Mesenchymal stem cell (in vitro differentiated cells and primary cell): ENCODE measurements around the gene SLC12A6.
"Not testable (repeated sequence)": the region's sequence is repeated elsewhere in the genome, so short reads cannot be mapped to it uniquely, and the experiment has no call there.

Experiments used
- DNase-seq: peaks from one replicate; pipeline ENCODE4 v3.0.0-alpha.2; 2013
- H2AFZ ChIP-seq: one replicate; pipeline ENCODE4 v1.6.1; 2013; ENCODE audit warnings: low read depth, mild to moderate bottlenecking, control low read depth, inconsistent platforms, low read length, moderate library complexity
- H2AK5ac ChIP-seq: 2 replicates; pipeline ENCODE4 v1.6.1; 2013; ENCODE audit warnings: low read length, moderate library complexity, mild to moderate bottlenecking, inconsistent platforms; ENCODE audit not compliant: severe bottlenecking
- H2BK120ac ChIP-seq: one replicate; pipeline ENCODE4 v1.6.1; 2013; ENCODE audit warnings: low read depth, mild to moderate bottlenecking, inconsistent platforms, low read length, moderate library complexity
- H2BK12ac ChIP-seq, 2 experiments: one replicate each; pipeline ENCODE4 v1.6.1; 2013; ENCODE audit warnings: inconsistent platforms in 2 of 2, low read length in 2 of 2, mild to moderate bottlenecking in 2 of 2, moderate library complexity in 2 of 2, control low read depth in 1 of 2
- H2BK15ac ChIP-seq: one replicate; pipeline ENCODE4 v1.6.1; 2013; ENCODE audit warnings: mild to moderate bottlenecking, low read depth, inconsistent platforms; ENCODE audit not compliant: poor library complexity, severe bottlenecking
- H2BK5ac ChIP-seq: 2 replicates; pipeline ENCODE4 v1.6.1; 2013; ENCODE audit warnings: low read depth, mild to moderate bottlenecking, low read length, control low read depth, inconsistent platforms; ENCODE audit not compliant: poor library complexity, severe bottlenecking
- H3K14ac ChIP-seq, 2 experiments: one replicate each; pipeline ENCODE4 v1.6.1; 2013; ENCODE audit warnings: inconsistent platforms in 2 of 2, low read length in 2 of 2, control low read depth in 1 of 2, mild to moderate bottlenecking in 1 of 2, moderate library complexity in 1 of 2
- H3K18ac ChIP-seq, 2 experiments: one replicate each; pipeline ENCODE4 v1.6.1; 2013; ENCODE audit warnings: inconsistent platforms in 2 of 2, low read length in 2 of 2, control low read depth in 1 of 2, low read depth in 1 of 2, mild to moderate bottlenecking in 1 of 2
- H3K23ac ChIP-seq, 2 experiments: one replicate each; pipeline ENCODE4 v1.6.1; 2013; ENCODE audit warnings: inconsistent platforms in 2 of 2, low read length in 2 of 2, mild to moderate bottlenecking in 2 of 2, moderate library complexity in 2 of 2, control low read depth in 1 of 2
- H3K27ac ChIP-seq: 2 replicates; pipeline ENCODE4 v1.5.1; 2013; ENCODE audit warnings: mild to moderate bottlenecking, moderate library complexity, low read length, control low read depth, inconsistent platforms; ENCODE audit not compliant: poor library complexity, severe bottlenecking
- H3K27me3 ChIP-seq, 2 experiments: 2 replicates each; pipeline versions ENCODE4 v1.6.1 to v1.7.0; 2013; ENCODE audit warnings: low read length in 2 of 2, mild to moderate bottlenecking in 2 of 2, moderate library complexity in 2 of 2, control low read depth in 1 of 2, inconsistent platforms in 1 of 2; ENCODE audit not compliant: control insufficient read depth in 1 of 2, insufficient read depth in 1 of 2
- H3K36me3 ChIP-seq, 2 experiments: 2 replicates each; pipeline versions ENCODE4 v1.6.1 to v1.7.0; 2013; ENCODE audit warnings: low read length in 2 of 2, control low read depth in 1 of 2, inconsistent platforms in 1 of 2, low read depth in 1 of 2, mild to moderate bottlenecking in 1 of 2; ENCODE audit not compliant: insufficient read depth in 2 of 2, control insufficient read depth in 1 of 2
- H3K4ac ChIP-seq, 2 experiments: one replicate each; pipeline ENCODE4 v1.6.1; 2013; ENCODE audit warnings: inconsistent platforms in 2 of 2, low read length in 2 of 2, mild to moderate bottlenecking in 2 of 2, moderate library complexity in 2 of 2, control low read depth in 1 of 2, low read depth in 1 of 2
- H3K4me1 ChIP-seq: 2 replicates; pipeline ENCODE4 v1.6.1; 2013; ENCODE audit warnings: low read depth, low read length, control low read depth; ENCODE audit not compliant: control insufficient read depth, insufficient read depth
- H3K4me2 ChIP-seq: 2 replicates; pipeline ENCODE4 v1.6.1; 2013; ENCODE audit warnings: low read length, mild to moderate bottlenecking, inconsistent platforms; ENCODE audit not compliant: poor library complexity, severe bottlenecking
- H3K4me3 ChIP-seq, 2 experiments: 2 replicates each; pipeline versions ENCODE4 v1.5.1 to v1.7.0; 2013; ENCODE audit warnings: low read length in 2 of 2, mild to moderate bottlenecking in 2 of 2, control low read depth in 1 of 2, low read depth in 1 of 2; ENCODE audit not compliant: insufficient read depth in 1 of 2
- H3K79me1 ChIP-seq: replicated peaks from 2 replicates; pipeline ENCODE4 v1.6.1; 2013; ENCODE audit warnings: mild to moderate bottlenecking, control low read depth, low read length, inconsistent platforms; ENCODE audit not compliant: poor library complexity, severe bottlenecking
- H3K9ac ChIP-seq: 2 replicates; pipeline ENCODE4 v1.7.0; 2013; ENCODE audit warnings: mild to moderate bottlenecking, low read length, moderate library complexity
- H3K9me3 ChIP-seq: 2 replicates; pipeline ENCODE4 v1.7.0; 2013; ENCODE audit warnings: mild to moderate bottlenecking, low read length; ENCODE audit not compliant: control insufficient read depth
- H4K8ac ChIP-seq: one replicate; pipeline ENCODE4 v1.6.1; 2013; ENCODE audit warnings: inconsistent platforms, mild to moderate bottlenecking, low read length, moderate library complexity
- H4K91ac ChIP-seq: one replicate; pipeline ENCODE4 v1.6.1; 2013; ENCODE audit warnings: mild to moderate bottlenecking, low read length, inconsistent platforms
- WGBS: methylation state at CpG from one replicate; pipeline ENCODE4 v1.1.7; 2013; ENCODE audit warnings: mixed read lengths; 5-methylcytosine and 5-hydroxymethylcytosine counted together

Gene SLC12A6

GRCh38 chr15:34375541-34375940, 38.0 kb upstream of the SLC12A6 start:
- H2AFZ ChIP-seq, H3K23ac ChIP-seq, H2AK5ac ChIP-seq, H2BK5ac ChIP-seq, H3K18ac ChIP-seq, H3K79me1 ChIP-seq, H4K8ac ChIP-seq, H4K91ac ChIP-seq, H3K14ac ChIP-seq, H3K36me3 ChIP-seq, H2BK12ac ChIP-seq, H3K4ac ChIP-seq, H3K27ac ChIP-seq, DNase-seq, H3K9me3 ChIP-seq, H3K4me1 ChIP-seq, H3K9ac ChIP-seq, H3K4me3 ChIP-seq, H3K4me2 ChIP-seq, H2BK15ac ChIP-seq, H2BK120ac ChIP-seq, H3K27me3 ChIP-seq: not testable (repeated sequence)
- 100% methylated on average over 1 of the region's 2 CpGs for WGBS

GRCh38 chr15:34374816-34375215, 37.2 kb upstream of the SLC12A6 start:
- peaks cover 0 to 3% of the 10 kb centered on the region in 2 experiments for H3K36me3 ChIP-seq
- H4K8ac ChIP-seq, result no peak overlapping the region
- H2AK5ac ChIP-seq, result no peak overlapping the region
- H3K27ac ChIP-seq, result no peak overlapping the region
- DNase-seq, result no peak
- no peak overlapping the region for H3K23ac ChIP-seq
- H3K27me3 ChIP-seq, result no peaks in the 10 kb centered on the region
- H3K18ac ChIP-seq, result no peak overlapping the region
- H4K91ac ChIP-seq, result no peak overlapping the region
- no peaks in the 10 kb centered on the region for H3K4me1 ChIP-seq
- H2BK12ac ChIP-seq, result no peak overlapping the region
- H2BK120ac ChIP-seq, result no peak overlapping the region
- no peak overlapping the region for H3K14ac ChIP-seq
- no peak overlapping the region for H3K4ac ChIP-seq
- H3K9me3 ChIP-seq, result peaks cover 5% of the 10 kb centered on the region
- H3K79me1 ChIP-seq, result no peaks in the 10 kb centered on the region
- H2BK5ac ChIP-seq, result no peak overlapping the region
- no peak overlapping the region for H2AFZ ChIP-seq
- H3K4me2 ChIP-seq, result no peak overlapping the region
- H2BK15ac ChIP-seq, result no peak overlapping the region
- WGBS, result no CpG with 5 or more reads among the region's 2 CpGs
- no peak overlapping the region for H3K9ac ChIP-seq
- H3K4me3 ChIP-seq, result no peak overlapping the region

- H2AFZ ChIP-seq, result no peak overlapping the region
- no peaks in the 10 kb centered on the region for H3K27me3 ChIP-seq
- H4K8ac ChIP-seq, result no peak overlapping the region
- H3K9ac ChIP-seq, result no peak overlapping the region
- H3K23ac ChIP-seq, result no peak overlapping the region
- no peak overlapping the region for H3K4ac ChIP-seq
- H3K14ac ChIP-seq, result no peak overlapping the region
- H3K79me1 ChIP-seq, result no peaks in the 10 kb centered on the region
- no peak overlapping the region for H2BK120ac ChIP-seq
- H4K91ac ChIP-seq, result no peak overlapping the region
- H2AK5ac ChIP-seq, result no peak overlapping the region
- DNase-seq, result no peak
- H3K4me3 ChIP-seq, result no peak overlapping the region
- H3K18ac ChIP-seq, result no peak overlapping the region
- H2BK12ac ChIP-seq, result no peak overlapping the region
- no peaks in the 10 kb centered on the region for H3K4me1 ChIP-seq
- no peak overlapping the region for H2BK5ac ChIP-seq
- no peak overlapping the region for H3K27ac ChIP-seq
- H3K4me2 ChIP-seq, result no peak overlapping the region
- no peak overlapping the region for H2BK15ac ChIP-seq
- peaks cover 5% of the 10 kb centered on the region for H3K9me3 ChIP-seq
- 77% methylated on average over 8 of the region's 8 CpGs for WGBS
- peaks cover 0 to 3% of the 10 kb centered on the region in 2 experiments for H3K36me3 ChIP-seq
These were observed 36.4 kb upstream of the SLC12A6 start for GRCh38 chr15:34373951-34374350.

GRCh38 chr15:34370643-34371042, 33.1 kb upstream of the SLC12A6 start:
- Histone ChIP-seq H3K4me2 (no peak overlapping the region), H2BK120ac (no peak overlapping the region), H3K14ac (no peak overlapping the region), H3K4ac (no peak overlapping the region), H3K27me3 (no peaks in the 10 kb centered on the region), H4K8ac (no peak overlapping the region), H3K79me1 (peaks cover 10% of the 10 kb centered on the region), H2BK15ac (no peak overlapping the region), H3K9ac (no peak overlapping the region), H3K27ac (no peak overlapping the region), H2AK5ac (no peak overlapping the region), H2AFZ (no peak overlapping the region), H3K4me3 (no peak overlapping the region), H2BK5ac (no peak overlapping the region), H2BK12ac (no peak overlapping the region), H4K91ac (no peak overlapping the region), H3K4me1 (peaks cover 5% of the 10 kb centered on the region), H3K36me3 (peaks cover 0 to 3% of the 10 kb centered on the region in 2 experiments), H3K9me3 (peaks cover 5% of the 10 kb centered on the region), H3K23ac (no peak overlapping the region), H3K18ac (no peak overlapping the region)
- 34% methylated on average over 2 of the region's 2 CpGs for WGBS
- no peak for DNase-seq
